Endothelial cell of umbilical vein (primary cell): ENCODE measurements around the gene ZZZ3. TPM values are rescaled to one million over a fixed set of nuclear protein-coding genes. Genes with fewer than 3 reads are reported as not detected.

Source experiments
- BruUV-seq: library from RNA; stranded (reverse); fragments of 400-500 nt; replicated peaks from 2 replicates; lab custom pipeline; 2021; lab: Mats Ljungman, UMichigan
- CTCF ChIA-PET: fragments of 300-600, 350-600 bp; sonication (Branson Sonifier 250); formaldehyde crosslinking; loops from one replicate; lab custom pipeline; 2021; ENCODE audit warnings: antibody characterized with exemption, inconsistent platforms; lab: Charles Lee
- POLR2A ChIA-PET: fragments of 300-600, 350-600 bp; sonication (Branson Sonifier 250); formaldehyde crosslinking; loops from one replicate; lab custom pipeline; 2021; ENCODE audit warnings: antibody characterized with exemption, inconsistent platforms; lab: Charles Lee
- DNase-seq: peaks from one replicate; pipeline ENCODE4 v3.0.0-alpha.2; 2011; ENCODE audit warnings: low read depth, low spot score
- FAIRE-seq: peaks from 2 replicates; lab custom pipeline; 2011; peaks lifted over from hg19 to GRCh38; lab: Jason Lieb, UNC
- H2AFZ ChIP-seq: 2 replicates; pipeline ENCODE4 v1.6.0; 2012; ENCODE audit warnings: low read depth, low read length, control low read depth, inconsistent platforms
- H3K27ac ChIP-seq: 2 replicates; pipeline ENCODE4 v1.5.1; 2011; ENCODE audit warnings: low read depth, mild to moderate bottlenecking, control low read depth, low read length, moderate library complexity; ENCODE audit not compliant: insufficient read depth
- H3K27me3 ChIP-seq, 2 experiments: 2 replicates each; pipeline versions ENCODE4 v1.6.0 to v1.6.1; 2011; ENCODE audit warnings: low read length in 2 of 2, mixed read lengths in 1 of 2; ENCODE audit not compliant: control insufficient read depth in 2 of 2, insufficient read depth in 2 of 2
- H3K36me3 ChIP-seq, 2 experiments: 2 replicates in 1 of 2; 3 replicates in 1 of 2; pipeline ENCODE4 v1.5.1; 2011; ENCODE audit warnings: low read length in 2 of 2, mild to moderate bottlenecking in 1 of 2, moderate library complexity in 1 of 2; ENCODE audit not compliant: control insufficient read depth in 2 of 2, insufficient read depth in 2 of 2; ENCODE audit errors: extremely low read depth in 1 of 2
- H3K4me1 ChIP-seq: 3 replicates; pipeline ENCODE4 v1.5.1; 2011; ENCODE audit warnings: mild to moderate bottlenecking, low read length; ENCODE audit not compliant: control insufficient read depth, insufficient read depth; ENCODE audit errors: extremely low read depth
- H3K4me2 ChIP-seq: 2 replicates; pipeline ENCODE4 v1.6.1; 2011; ENCODE audit warnings: low read length, control low read depth, mixed read lengths; ENCODE audit not compliant: insufficient read depth
- H3K4me3 ChIP-seq, 3 experiments: fragments of 200-600 bp in 1 of 3; sonication (generic), shearing (Covaris generic) in 1 of 3; replicated peaks in 1 of 3; 2 replicates each; pipeline ENCODE4 v1.5.1; 2011 to 2016; ENCODE audit warnings: control low read depth in 3 of 3, low read length in 3 of 3, mild to moderate bottlenecking in 2 of 3, inconsistent platforms in 1 of 3, low read depth in 1 of 3, moderate library complexity in 1 of 3; ENCODE audit not compliant: insufficient read depth in 1 of 3
- H3K79me2 ChIP-seq: 2 replicates; pipeline ENCODE4 v1.6.0; 2012; ENCODE audit warnings: low read length, inconsistent platforms; ENCODE audit not compliant: control insufficient read depth, insufficient read depth
- H3K9ac ChIP-seq: replicated peaks from 2 replicates; pipeline ENCODE3; 2011; ENCODE audit warnings: low read length, control low read depth; ENCODE audit not compliant: insufficient read depth; ENCODE audit errors: extremely low read depth
- H3K9me1 ChIP-seq: replicated peaks from 3 replicates; pipeline ENCODE4 v1.6.0; 2011; ENCODE audit warnings: mild to moderate bottlenecking, low read length; ENCODE audit not compliant: control insufficient read depth, insufficient read depth; ENCODE audit errors: extremely low read depth
- H3K9me3 ChIP-seq: replicated peaks from 2 replicates; pipeline ENCODE4 v1.5.1; 2012; ENCODE audit warnings: low read length, inconsistent platforms; ENCODE audit not compliant: control insufficient read depth, insufficient read depth
- H4K20me1 ChIP-seq: replicated peaks from 2 replicates; pipeline ENCODE3; 2011; ENCODE audit warnings: mild to moderate bottlenecking, low read length; ENCODE audit not compliant: control insufficient read depth, insufficient read depth; ENCODE audit errors: extremely low read depth
- EZH2 ChIP-seq: IDR thresholded peaks from 2 replicates; pipeline ENCODE4 v1.6.1; 2012; ENCODE audit warnings: borderline replicate concordance, low read depth, mild to moderate bottlenecking, moderate library complexity, low read length, inconsistent platforms; ENCODE audit not compliant: severe bottlenecking
- GATA2 ChIP-seq: IDR thresholded peaks from 2 replicates; pipeline ENCODE4 v1.7.0; 2011; ENCODE audit warnings: low read depth, mild to moderate bottlenecking, moderate library complexity, mixed read lengths, low read length; ENCODE audit not compliant: insufficient read length, insufficient read depth
- JUN ChIP-seq: IDR thresholded peaks from 2 replicates; pipeline ENCODE4 v1.6.1; 2011; ENCODE audit warnings: borderline replicate concordance, low read depth; ENCODE audit not compliant: insufficient read length, insufficient read depth
- POLR2AphosphoS5 ChIP-seq: IDR thresholded peaks from 2 replicates; pipeline ENCODE4 v1.6.1; 2012; ENCODE audit warnings: low read depth, mild to moderate bottlenecking, control low read depth, low read length, moderate library complexity; ENCODE audit not compliant: insufficient read depth
- dilution Hi-C: fragments of 300-500 bp; cut with MboI; formaldehyde crosslinking; loops from one replicate; pipeline ENCODE4 v1.15.0; 2019; ENCODE audit warnings: low sequenced_read_pairs; ENCODE audit not compliant: extremely low pct_ligation_motif_present
- intact Hi-C: fragments of 100-400 bp; cut with micrococcal nuclease; formaldehyde crosslinking; loops from one replicate; pipeline ENCODE4 v1.10.0; 2022
- polyA plus RNA-seq, 4 experiments: library from polyadenylated mRNA; depleted of rRNA in 3 of 4; stranded (reverse) in 3 of 4; unstranded in 1 of 4; fragments of >200 nt; gene quantifications; 2 replicates each; pipeline versions ENCODE4 v1.2.1 to v1.2.3, GENCODE V29; 2011 to 2012; ENCODE audit warnings: missing spikeins in 1 of 4
- total RNA-seq: library from RNA; stranded (reverse); gene quantifications from 2 replicates; pipeline ENCODE4 v1.2.3, GENCODE V29; 2021
- TF ChIP-seq, protein P1 (sequence below), 2 donors: IDR thresholded peaks; 1 replicate in 1 of 2; 2 replicates in 1 of 2; pipeline ENCODE4 v1.5.1; 2011; ENCODE audit warnings: low read length in 2 of 2, mild to moderate bottlenecking in 2 of 2, moderate library complexity in 2 of 2, control low read depth in 1 of 2, inconsistent platforms in 1 of 2, low read depth in 1 of 2; ENCODE audit not compliant: insufficient read depth in 1 of 2; ENCODE audit errors: extremely low read depth in 1 of 2

Gene ZZZ3
- total and polyA plus RNA-seq, 2 donors (not counting 3 experiments of a cell fraction or from before 2014, with no cell fraction given): 13.1 to 54.3 TPM

DNA sequence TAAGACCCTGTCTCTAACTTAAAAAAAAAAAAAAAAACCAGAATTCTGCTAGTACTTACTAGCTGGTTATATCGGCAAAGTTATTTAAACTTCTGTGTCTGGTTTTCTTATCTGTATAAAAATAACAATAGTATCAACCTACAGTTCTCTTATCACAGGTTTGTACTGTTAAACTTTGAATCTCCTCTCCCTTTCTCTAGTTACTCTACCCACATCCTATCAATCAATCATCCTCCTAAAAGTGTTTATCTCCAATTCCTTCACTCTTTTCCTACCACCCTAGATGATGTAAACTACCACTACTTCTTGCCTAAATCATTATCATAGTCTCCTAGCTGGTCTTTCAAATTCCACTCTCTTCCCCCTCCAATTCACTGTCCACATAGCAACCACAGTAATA is 49.6 kb upstream of the ZZZ3 start:
- no peak overlapping the region for H2AFZ ChIP-seq
- no TSS peak for BruUV-seq
- FAIRE-seq: no peak
- H3K36me3 ChIP-seq: peaks cover 2 to 5% of the 10 kb centered on the region in 2 experiments
- dilution Hi-C loops: no loop called here
- no peak overlapping the region for H3K4me2 ChIP-seq
- intact Hi-C loops: no loop called here
- POLR2A ChIA-PET: no interaction called here
- H3K9me3 ChIP-seq: no peaks in the 10 kb centered on the region
- TF ChIP-seq, protein P1, sequence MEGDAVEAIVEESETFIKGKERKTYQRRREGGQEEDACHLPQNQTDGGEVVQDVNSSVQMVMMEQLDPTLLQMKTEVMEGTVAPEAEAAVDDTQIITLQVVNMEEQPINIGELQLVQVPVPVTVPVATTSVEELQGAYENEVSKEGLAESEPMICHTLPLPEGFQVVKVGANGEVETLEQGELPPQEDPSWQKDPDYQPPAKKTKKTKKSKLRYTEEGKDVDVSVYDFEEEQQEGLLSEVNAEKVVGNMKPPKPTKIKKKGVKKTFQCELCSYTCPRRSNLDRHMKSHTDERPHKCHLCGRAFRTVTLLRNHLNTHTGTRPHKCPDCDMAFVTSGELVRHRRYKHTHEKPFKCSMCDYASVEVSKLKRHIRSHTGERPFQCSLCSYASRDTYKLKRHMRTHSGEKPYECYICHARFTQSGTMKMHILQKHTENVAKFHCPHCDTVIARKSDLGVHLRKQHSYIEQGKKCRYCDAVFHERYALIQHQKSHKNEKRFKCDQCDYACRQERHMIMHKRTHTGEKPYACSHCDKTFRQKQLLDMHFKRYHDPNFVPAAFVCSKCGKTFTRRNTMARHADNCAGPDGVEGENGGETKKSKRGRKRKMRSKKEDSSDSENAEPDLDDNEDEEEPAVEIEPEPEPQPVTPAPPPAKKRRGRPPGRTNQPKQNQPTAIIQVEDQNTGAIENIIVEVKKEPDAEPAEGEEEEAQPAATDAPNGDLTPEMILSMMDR (IDR thresholded peaks at IDR 0.05; ENCODE audit: extremely low read depth in 1 of 2, insufficient read depth in 1 of 2, low read depth in 1 of 2, low read length in 2 of 2): no peak
- TF ChIP-seq EZH2: no peak
- no peak for DNase-seq
- no peak overlapping the region for H3K9ac ChIP-seq
- H4K20me1 ChIP-seq: no peaks in the 10 kb centered on the region
- no peaks in the 10 kb centered on the region for H3K9me1 ChIP-seq
- no peaks in the 10 kb centered on the region for H3K79me2 ChIP-seq
- H3K4me3 ChIP-seq: no peak overlapping the region
- H3K4me1 ChIP-seq: no peaks in the 10 kb centered on the region
- H3K27ac ChIP-seq: no peak overlapping the region
- no peaks in the 10 kb centered on the region for H3K27me3 ChIP-seq
- CTCF ChIA-PET: interaction anchor here (0.8 to 1.2 kb wide), 2 partner anchors 18 to 383 kb away, joined by 3 to 4 read pairs; no protein-coding TSS in a partner anchor

DNA sequence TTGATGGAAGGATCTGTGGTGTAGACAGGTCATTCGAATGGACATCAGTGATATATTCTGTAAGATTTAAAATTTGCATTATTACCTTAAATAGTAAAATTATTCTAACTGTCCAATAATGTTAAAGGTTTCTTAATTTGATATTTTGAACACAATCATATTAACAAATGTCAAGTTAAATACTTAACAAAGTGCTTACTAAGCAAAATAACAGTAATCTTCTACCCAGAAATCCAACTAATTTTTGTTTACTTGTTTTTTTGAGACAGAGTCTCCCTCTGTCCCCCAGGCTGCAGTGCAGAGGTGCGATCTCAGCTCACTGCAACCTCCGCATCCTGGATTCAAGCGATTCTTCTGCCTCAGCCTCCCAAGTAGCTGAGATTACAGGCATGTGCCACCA is 43.2 kb upstream of the ZZZ3 start:
- Histone ChIP-seq H3K9me3 (no peaks in the 10 kb centered on the region), H3K4me2 (no peak overlapping the region), H3K79me2 (no peaks in the 10 kb centered on the region), H3K9me1 (no peaks in the 10 kb centered on the region), H3K4me1 (no peaks in the 10 kb centered on the region), H3K4me3 (no peak overlapping the region), H3K36me3 (peaks cover 11% of the 10 kb centered on the region in 2 experiments), H4K20me1 (no peaks in the 10 kb centered on the region), H2AFZ (no peak overlapping the region), H3K9ac (no peak overlapping the region), H3K27me3 (no peaks in the 10 kb centered on the region), H3K27ac (no peak overlapping the region)
- intact Hi-C loops: no loop called here
- POLR2A ChIA-PET: no interaction called here
- no TSS peak for BruUV-seq
- DNase-seq: no peak
- CTCF ChIA-PET: no interaction called here
- dilution Hi-C loops: no loop called here
- TF ChIP-seq JUN (no peak), POLR2AphosphoS5 (no peak), GATA2 (no peak)
- no peak for FAIRE-seq
